ENCODE results near the gene RBM8A.

The RBM8A gene

GRCh38 chr1:145908653-145909052 is 18.6 kb downstream of the RBM8A start:
- Histone ChIP-seq H3K9me3 (no peaks in the 10 kb centered on the region), H3K4me3 (ENCODE audit: low read depth in 1 of 2, low read length in 1 of 2) (no peak overlapping the region), H3K27me3 (no peaks in the 10 kb centered on the region), H3K4me1 (ENCODE audit: control insufficient read depth in 1 of 2, insufficient read depth in 1 of 2, low read depth in 1 of 2, low read length in 1 of 2) (peaks cover 0 to 4% of the 10 kb centered on the region in 2 experiments), H3K36me3 (peaks cover 26% of the 10 kb centered on the region), H3K27ac (no peak overlapping the region)
- no peak for TF ChIP-seq CTCF (IDR thresholded peaks at IDR 0.05)

- no peak overlapping the region for H3K27ac ChIP-seq
- no peak overlapping the region for H3K4me3 ChIP-seq (ENCODE audit: low read depth in 1 of 2, low read length in 1 of 2)
- H3K36me3 ChIP-seq, result peaks cover 17% of the 10 kb centered on the region
- peaks cover 0 to 4% of the 10 kb centered on the region in 2 experiments for H3K4me1 ChIP-seq (ENCODE audit: control insufficient read depth in 1 of 2, insufficient read depth in 1 of 2, low read depth in 1 of 2, low read length in 1 of 2)
- H3K27me3 ChIP-seq, result no peaks in the 10 kb centered on the region
- no peaks in the 10 kb centered on the region for H3K9me3 ChIP-seq
- no peak for TF ChIP-seq CTCF (IDR thresholded peaks at IDR 0.05)
These were observed 20.1 kb downstream of the RBM8A start for GRCh38 chr1:145906954-145907753.

- H3K36me3 ChIP-seq, result no peaks in the 10 kb centered on the region
These were observed 25.8 kb downstream of the RBM8A start for GRCh38 chr1:145901312-145902021.

GRCh38 chr1:145898756-145899155 is 28.5 kb downstream of the RBM8A start:
- no peak overlapping the region for H3K27ac ChIP-seq
- no peaks in the 10 kb centered on the region for H3K9me3 ChIP-seq
- no peak overlapping the region for H3K4me3 ChIP-seq (ENCODE audit: low read depth in 1 of 2, low read length in 1 of 2)
- no peaks in the 10 kb centered on the region for H3K4me1 ChIP-seq (ENCODE audit: control insufficient read depth in 1 of 2, insufficient read depth in 1 of 2, low read depth in 1 of 2, low read length in 1 of 2)
- no peak for TF ChIP-seq CTCF (IDR thresholded peaks at IDR 0.05)
- H3K27me3 ChIP-seq, result no peaks in the 10 kb centered on the region
- no peaks in the 10 kb centered on the region for H3K36me3 ChIP-seq

More at GRCh38 chr1:145901312-145902021, 25.8 kb downstream of the RBM8A start:
- Histone ChIP-seq H3K9me3 (no peaks in the 10 kb centered on the region), H3K4me1 (ENCODE audit: control insufficient read depth in 1 of 2, insufficient read depth in 1 of 2, low read depth in 1 of 2, low read length in 1 of 2) (no peaks in the 10 kb centered on the region), H3K27ac (no peak overlapping the region), H3K4me3 (ENCODE audit: low read depth in 1 of 2, low read length in 1 of 2) (no peak overlapping the region), H3K27me3 (no peaks in the 10 kb centered on the region)
- TF ChIP-seq CTCF (IDR thresholded peaks at IDR 0.05), result no peak

- no peak overlapping the region for H3K27ac ChIP-seq
- H3K4me1 ChIP-seq (ENCODE audit: control insufficient read depth in 1 of 2, insufficient read depth in 1 of 2, low read depth in 1 of 2, low read length in 1 of 2), result no peaks in the 10 kb centered on the region
- TF ChIP-seq CTCF (IDR thresholded peaks at IDR 0.05), result no peak
- no peaks in the 10 kb centered on the region for H3K36me3 ChIP-seq
- no peaks in the 10 kb centered on the region for H3K9me3 ChIP-seq
- no peak overlapping the region for H3K4me3 ChIP-seq (ENCODE audit: low read depth in 1 of 2, low read length in 1 of 2)
- no peaks in the 10 kb centered on the region for H3K27me3 ChIP-seq
These were observed 29.3 kb downstream of the RBM8A start for GRCh38 chr1:145897969-145898368.

All from neutrophil (primary cell).